Keratinocyte (primary cell): Measurements from ENCODE around the gene SNCA. TPM values are rescaled to one million over a fixed set of nuclear protein-coding genes. Genes with fewer than 3 reads are reported as not detected.

Experiments used
- DNase-seq: peaks from one replicate; pipeline ENCODE4 v3.0.0-alpha.2; 2011; ENCODE audit warnings: low read depth, missing footprints, low spot score
- FAIRE-seq: peaks from 2 replicates; lab custom pipeline; 2011; peaks lifted over from hg19 to GRCh38; lab: Jason Lieb, UNC
- H2AFZ ChIP-seq: 2 replicates; pipeline ENCODE4 v1.6.0; 2012; ENCODE audit warnings: low read length, control low read depth, inconsistent platforms; ENCODE audit not compliant: control insufficient read depth
- H3K27ac ChIP-seq: 2 replicates; pipeline ENCODE4 v1.5.1; 2011; ENCODE audit warnings: low read length; ENCODE audit not compliant: control insufficient read depth, insufficient read depth
- H3K27me3 ChIP-seq: 3 replicates; pipeline ENCODE4 v1.6.0; 2011; ENCODE audit warnings: low read length; ENCODE audit not compliant: control insufficient read depth, insufficient read depth; ENCODE audit errors: extremely low read depth
- H3K36me3 ChIP-seq, 2 experiments: 2 replicates in 1 of 2; 3 replicates in 1 of 2; pipeline ENCODE4 v1.5.1; 2011; ENCODE audit warnings: low read length in 2 of 2, mild to moderate bottlenecking in 1 of 2; ENCODE audit not compliant: control insufficient read depth in 2 of 2, insufficient read depth in 2 of 2; ENCODE audit errors: extremely low read depth in 1 of 2
- H3K4me1 ChIP-seq: 3 replicates; pipeline ENCODE4 v1.5.1; 2011; ENCODE audit warnings: low read length; ENCODE audit not compliant: control insufficient read depth, insufficient read depth; ENCODE audit errors: extremely low read depth
- H3K4me2 ChIP-seq: 3 replicates; pipeline ENCODE4 v1.6.0; 2011; ENCODE audit warnings: low read depth, low read length; ENCODE audit not compliant: control insufficient read depth, insufficient read depth; ENCODE audit errors: extremely low read depth
- H3K4me3 ChIP-seq, 3 experiments: fragments of 200-600 bp in 1 of 3; sonication (generic) in 1 of 3; 2 replicates in 2 of 3; 3 replicates in 1 of 3; pipeline ENCODE4 v1.5.1; 2011 to 2016; ENCODE audit warnings: low read length in 3 of 3, mild to moderate bottlenecking in 3 of 3, control low read depth in 2 of 3, inconsistent platforms in 1 of 3, low read depth in 1 of 3, mixed read lengths in 1 of 3, mixed run types in 1 of 3, moderate library complexity in 1 of 3; ENCODE audit not compliant: control insufficient read depth in 2 of 3, insufficient read depth in 2 of 3; ENCODE audit errors: extremely low read depth in 1 of 3
- H3K79me2 ChIP-seq: 2 replicates; pipeline ENCODE4 v1.6.0; 2012; ENCODE audit warnings: low read length; ENCODE audit not compliant: control insufficient read depth, insufficient read depth
- H3K9ac ChIP-seq: 3 replicates; pipeline ENCODE4 v1.6.0; 2011; ENCODE audit warnings: low read length; ENCODE audit not compliant: control insufficient read depth, insufficient read depth; ENCODE audit errors: extremely low read depth
- H3K9me1 ChIP-seq: 3 replicates; pipeline ENCODE4 v1.6.0; 2011; ENCODE audit warnings: low read length; ENCODE audit not compliant: control insufficient read depth, insufficient read depth; ENCODE audit errors: extremely low read depth
- H3K9me3 ChIP-seq: 2 replicates; pipeline ENCODE4 v1.5.1; 2012; ENCODE audit warnings: low read depth, low read length; ENCODE audit not compliant: control insufficient read depth
- H4K20me1 ChIP-seq: 3 replicates; pipeline ENCODE4 v1.6.0; 2011; ENCODE audit warnings: low read length; ENCODE audit not compliant: control insufficient read depth, insufficient read depth; ENCODE audit errors: extremely low read depth
- CTCF ChIP-seq, 3 experiments: IDR thresholded peaks in 1 of 3; conservative IDR thresholded peaks in 1 of 3; optimal IDR thresholded peaks in 1 of 3; 2 replicates in 2 of 3; 3 replicates in 1 of 3; pipeline versions ENCODE3 to v1.5.1; 2011; ENCODE audit warnings: low read length in 3 of 3, mild to moderate bottlenecking in 3 of 3, moderate library complexity in 2 of 3, control low read depth in 1 of 3, inconsistent platforms in 1 of 3; ENCODE audit not compliant: insufficient read depth in 2 of 3; ENCODE audit errors: extremely low read depth in 1 of 3
- EZH2 ChIP-seq: IDR thresholded peaks from one replicate; pipeline ENCODE4 v1.6.1; 2012; ENCODE audit warnings: inconsistent platforms, mild to moderate bottlenecking, low read length, moderate library complexity
- dilution Hi-C: fragments of 300-500 bp; cut with MboI; formaldehyde crosslinking; loops from one replicate; pipeline ENCODE4 v1.7.0; 2020; ENCODE audit warnings: low sequenced_read_pairs; ENCODE audit not compliant: extremely low pct_ligation_motif_present
- polyA plus RNA-seq, 5 experiments: library from polyadenylated mRNA; depleted of rRNA in 3 of 5; stranded (reverse) in 3 of 5; stranded (forward) in 1 of 5; unstranded in 1 of 5; fragments of >200 nt; gene quantifications; 1 replicate in 1 of 5; 2 replicates in 3 of 5; 3 replicates in 1 of 5; pipeline versions ENCODE4 v1.2.1 to v1.2.3, GENCODE V29; 2011 to 2012; ENCODE audit warnings: missing spikeins in 2 of 5, low read depth in 1 of 5, low replicate concordance in 1 of 5

SNCA gene
- polyA plus RNA-seq, 1 donor (not counting 4 experiments of a cell fraction or from before 2014, with no cell fraction given) = 61.3 TPM

GRCh38 chr4:89741768-89742167 lies 95.2 kb downstream of the SNCA start:
- no peak overlapping the region for H3K4me2 ChIP-seq
- DNase-seq (no peak), FAIRE-seq (no peak)
- peaks cover 7% of the 10 kb centered on the region for H3K4me1 ChIP-seq
- no peaks in the 10 kb centered on the region for H3K79me2 ChIP-seq
- no peaks in the 10 kb centered on the region for H3K9me3 ChIP-seq
- no peak for TF ChIP-seq CTCF (optimal IDR thresholded peaks at IDR 0.05 in 1 of 3, IDR thresholded peaks at IDR 0.05 in 1 of 3, conservative IDR thresholded peaks at IDR 0.05 in 1 of 3; ENCODE audit: extremely low read depth in 1 of 3, insufficient read depth in 2 of 3, low read length in 3 of 3)
- TF ChIP-seq EZH2 = no peak
- no peak overlapping the region for H3K4me3 ChIP-seq
- no peaks in the 10 kb centered on the region for H3K36me3 ChIP-seq
- H4K20me1 ChIP-seq = no peaks in the 10 kb centered on the region
- H2AFZ ChIP-seq = no peak overlapping the region
- dilution Hi-C loops = no loop called here
- H3K9me1 ChIP-seq = no peaks in the 10 kb centered on the region
- no peak overlapping the region for H3K27ac ChIP-seq
- H3K9ac ChIP-seq = no peak overlapping the region
- H3K27me3 ChIP-seq = no peaks in the 10 kb centered on the region

- no peak overlapping the region for H3K27ac ChIP-seq
- no peaks in the 10 kb centered on the region for H4K20me1 ChIP-seq
- H3K4me2 ChIP-seq = no peak overlapping the region
- H3K27me3 ChIP-seq = no peaks in the 10 kb centered on the region
- peaks cover 7% of the 10 kb centered on the region for H3K4me1 ChIP-seq
- no peaks in the 10 kb centered on the region for H3K36me3 ChIP-seq
- no peak overlapping the region for H3K9ac ChIP-seq
- H3K9me1 ChIP-seq = no peaks in the 10 kb centered on the region
- peak; percentile 5 for FAIRE-seq
- no peak overlapping the region for H2AFZ ChIP-seq
- dilution Hi-C loops = no loop called here
- no peaks in the 10 kb centered on the region for H3K79me2 ChIP-seq
- no peak for TF ChIP-seq EZH2
- no peak for TF ChIP-seq CTCF (optimal IDR thresholded peaks at IDR 0.05 in 1 of 3, IDR thresholded peaks at IDR 0.05 in 1 of 3, conservative IDR thresholded peaks at IDR 0.05 in 1 of 3; ENCODE audit: extremely low read depth in 1 of 3, insufficient read depth in 2 of 3, low read length in 3 of 3)
- DNase-seq = no peak
- no peaks in the 10 kb centered on the region for H3K9me3 ChIP-seq
- no peak overlapping the region for H3K4me3 ChIP-seq
These were observed 97.5 kb downstream of the SNCA start for GRCh38 chr4:89739311-89739988.
